ENCODE results near the gene SLAIN1. TPM values are rescaled to one million over a fixed set of nuclear protein-coding genes. Genes with fewer than 3 reads are reported as not detected.

Gene SLAIN1
- total RNA-seq, 1 experiment from 2014 or later = not detected

- DNase-seq (ENCODE audit: low spot score) = peak; percentile 73
Measured at GRCh38 chr13:77751513-77752456, 54.3 kb downstream of the SLAIN1 start.

DNA sequence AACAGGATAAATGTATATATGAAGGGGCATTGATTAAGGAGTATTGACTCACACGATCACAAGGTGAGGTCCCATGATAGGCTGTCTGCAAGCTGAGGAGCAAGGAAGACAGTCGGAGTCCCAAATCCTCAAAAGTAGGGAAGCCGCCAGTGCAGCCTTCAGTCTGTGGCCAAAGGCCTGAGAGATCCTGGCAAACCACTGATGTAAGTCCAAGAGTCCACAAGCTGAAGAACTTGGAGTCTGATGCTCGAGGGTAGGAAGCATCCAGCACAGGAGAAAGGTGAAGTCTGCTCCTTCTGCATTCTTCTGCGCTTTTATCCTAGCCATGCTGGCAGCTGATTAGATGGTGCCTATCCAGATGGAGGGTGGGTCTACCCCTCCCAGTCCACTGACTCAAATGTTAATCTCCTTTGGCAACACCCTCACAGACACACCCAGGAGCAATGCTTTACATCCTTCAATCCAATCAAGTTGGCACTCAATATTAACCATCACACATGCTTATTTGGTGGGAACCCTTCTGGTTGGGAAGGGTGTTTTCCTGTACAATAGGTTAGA, 55.1 kb downstream of the SLAIN1 start:
- no peak for DNase-seq (ENCODE audit: low spot score)

- DNase-seq (ENCODE audit: low spot score) = no peak
Measured at GRCh38 chr13:77760893-77761292, 63.4 kb downstream of the SLAIN1 start.

GRCh38 chr13:77767413-77767812, 69.9 kb downstream of the SLAIN1 start:
- no peak for DNase-seq (ENCODE audit: low spot score)

DNA sequence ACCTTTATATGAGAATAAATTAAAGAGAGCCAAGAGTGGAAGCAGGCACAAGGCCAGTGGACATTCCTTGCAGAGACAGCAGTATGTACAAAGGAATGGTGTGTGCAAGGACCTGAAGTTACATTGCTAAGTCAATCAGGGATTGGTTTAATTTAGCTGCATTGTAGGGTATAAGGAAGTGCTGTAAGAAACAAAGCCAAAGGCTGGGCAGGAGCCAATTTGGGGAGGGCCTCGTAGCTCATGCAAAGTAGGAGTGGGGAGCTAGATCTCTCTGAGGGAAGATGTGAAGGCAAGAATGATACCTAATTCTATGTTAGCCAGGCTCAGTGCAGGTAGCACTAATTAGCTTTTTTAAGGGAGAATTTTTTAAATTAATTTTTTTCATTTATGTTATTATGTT, 76.7 kb downstream of the SLAIN1 start:
- no peak for DNase-seq (ENCODE audit: low spot score)

DNA sequence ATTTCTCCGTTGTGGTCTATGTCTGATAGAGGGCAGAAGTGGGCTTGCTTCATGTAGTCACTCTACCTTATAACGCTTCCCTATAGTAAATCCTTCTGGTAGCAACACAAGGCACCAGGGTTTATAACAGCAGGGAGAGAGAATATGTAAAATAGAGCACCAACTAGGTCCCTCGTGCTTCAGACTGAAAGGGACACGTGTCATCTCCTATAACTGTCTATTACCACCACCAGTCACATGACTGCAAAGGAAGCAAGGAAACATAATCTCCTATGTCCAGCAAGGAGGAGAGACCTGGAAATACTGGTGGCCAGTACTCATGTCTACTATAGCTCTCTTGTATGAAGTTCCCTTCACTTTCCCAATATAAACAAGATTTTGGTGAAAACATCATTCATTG, 79.2 kb downstream of the SLAIN1 start:
- DNase-seq (ENCODE audit: low spot score) = no peak

DNA sequence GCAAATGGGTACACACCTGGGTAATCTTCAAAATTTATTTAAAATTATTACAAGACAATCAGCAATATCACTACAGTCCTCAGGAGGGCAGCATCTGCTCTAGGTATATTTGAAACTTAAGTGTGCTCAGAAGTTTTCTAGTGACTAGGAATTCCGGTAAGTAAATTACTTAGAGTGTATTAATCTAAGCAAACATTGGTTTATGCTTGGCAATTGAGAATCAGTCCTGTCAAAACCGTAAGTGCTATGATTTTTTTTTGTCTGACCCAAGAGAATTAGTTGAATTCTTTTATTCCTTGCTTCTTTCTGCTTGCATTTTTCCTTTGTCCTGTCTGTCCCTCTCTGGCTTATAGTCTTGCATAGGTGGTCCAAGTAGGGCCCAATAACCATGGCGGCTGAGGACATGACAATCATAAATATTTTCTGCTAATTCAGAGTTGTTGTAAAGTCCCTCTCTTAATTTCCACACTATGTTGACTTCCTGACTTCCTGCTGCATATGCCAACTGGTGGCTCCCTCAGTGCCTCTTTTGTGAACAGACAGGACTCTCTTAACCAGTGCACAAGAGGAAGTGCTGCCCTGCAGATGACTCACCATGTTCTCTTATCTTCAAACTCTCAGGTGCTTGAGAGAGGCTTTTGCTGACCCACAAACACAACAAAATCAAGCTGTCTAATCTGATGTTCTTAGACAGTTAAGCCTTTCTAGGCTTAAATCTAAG, 82.2 kb downstream of the SLAIN1 start:
- peak; percentile 80 for DNase-seq (ENCODE audit: low spot score)

DNA sequence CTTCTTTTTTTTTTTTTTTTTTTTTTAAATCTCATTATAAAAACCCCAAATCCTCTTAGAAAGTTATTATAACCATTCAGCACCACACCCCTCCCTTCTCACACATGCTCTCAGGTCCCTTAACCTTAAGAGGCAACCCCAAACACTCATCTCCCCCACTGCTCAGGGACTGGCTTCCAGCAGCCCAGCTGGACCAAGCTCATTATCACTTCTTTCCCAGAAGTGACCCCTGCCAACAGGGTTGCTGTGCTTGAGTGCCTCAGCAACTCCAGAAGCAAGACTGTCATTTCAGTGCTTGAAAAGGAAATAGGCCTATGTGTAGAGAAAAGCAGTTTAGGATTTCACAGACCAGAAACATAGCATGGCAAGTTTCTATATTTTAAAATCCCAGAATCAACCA, 84.3 kb downstream of the SLAIN1 start:
- DNase-seq (ENCODE audit: low spot score) = no peak

DNA sequence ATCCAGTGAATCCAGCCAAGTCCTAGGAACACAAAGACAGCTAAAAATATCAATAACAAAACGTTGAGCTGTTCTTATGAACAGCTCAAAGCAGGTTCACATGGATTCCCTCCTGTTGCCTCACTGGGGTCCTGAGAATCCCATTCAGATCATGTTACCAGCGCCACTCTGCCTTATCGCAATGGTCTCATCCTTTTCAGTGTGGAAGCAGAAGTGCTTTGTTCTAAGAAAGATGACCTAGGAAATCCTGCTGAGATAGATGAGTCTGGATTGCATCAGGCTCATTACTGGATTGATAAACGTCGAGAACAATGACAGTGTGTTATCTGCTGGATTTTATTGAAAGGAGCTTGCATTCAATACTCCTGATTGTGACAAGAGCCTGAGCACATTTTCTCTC, 87.0 kb downstream of the SLAIN1 start:
- DNase-seq (ENCODE audit: low spot score) = no peak

- DNase-seq (ENCODE audit: low spot score) = no peak
Measured at GRCh38 chr13:77786695-77787287, 89.3 kb downstream of the SLAIN1 start.

- DNase-seq (ENCODE audit: low spot score) = no peak
Measured at GRCh38 chr13:77789376-77789775, 91.9 kb downstream of the SLAIN1 start.

GRCh38 chr13:77800219-77800618, 102.7 kb downstream of the SLAIN1 start:
- no peak for DNase-seq (ENCODE audit: low spot score)

GRCh38 chr13:77806518-77806917, 109.0 kb downstream of the SLAIN1 start:
- no peak for DNase-seq (ENCODE audit: low spot score)

- no peak for DNase-seq (ENCODE audit: low spot score)
Measured at GRCh38 chr13:77807431-77808135, 110.1 kb downstream of the SLAIN1 start.

- DNase-seq (ENCODE audit: low spot score) = peak; percentile 69
Measured at GRCh38 chr13:77810430-77810829, 112.9 kb downstream of the SLAIN1 start.

- DNase-seq (ENCODE audit: low spot score) = no peak
Measured at GRCh38 chr13:77810878-77811277, 113.4 kb downstream of the SLAIN1 start.

DNA sequence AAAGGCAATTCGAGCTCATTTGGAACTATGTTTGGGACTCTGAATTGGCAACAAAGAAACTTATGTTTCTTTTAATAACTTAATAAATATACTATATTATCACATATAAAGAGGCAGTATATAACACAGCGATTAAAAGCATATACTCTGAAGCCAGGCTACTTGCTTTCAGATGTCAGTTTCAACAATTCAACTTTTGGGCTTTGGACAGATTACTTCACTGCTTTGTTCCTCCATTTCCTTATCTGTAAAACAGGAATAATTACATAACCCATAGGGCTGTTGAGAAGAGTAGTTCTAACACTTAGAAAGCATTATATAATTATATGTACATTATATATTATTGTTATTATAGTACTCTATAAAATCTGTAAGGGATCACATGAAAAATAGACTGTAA, 113.9 kb downstream of the SLAIN1 start:
- no peak for DNase-seq (ENCODE audit: low spot score)

DNA sequence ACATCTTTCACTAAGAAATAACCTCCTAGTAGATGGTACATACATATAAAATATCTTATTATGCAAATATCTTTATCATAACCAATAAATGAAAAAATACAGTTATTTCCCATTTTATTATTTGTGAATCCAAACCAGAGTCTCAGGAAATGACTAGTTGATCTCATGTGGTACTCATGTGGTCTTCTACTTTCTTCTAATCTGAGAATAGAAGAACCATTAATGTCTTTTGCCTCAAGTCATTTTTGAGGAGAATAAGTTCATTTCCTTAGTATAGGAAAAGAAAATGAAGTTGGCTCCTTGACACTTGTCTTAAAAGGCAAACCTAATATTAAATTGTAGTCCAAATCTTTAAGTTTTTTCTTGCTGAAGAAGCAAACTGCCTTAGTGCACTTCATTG, 114.5 kb downstream of the SLAIN1 start:
- DNase-seq (ENCODE audit: low spot score) = no peak

Measured in HT-29 (cell line).